Keratinocyte (primary cell): ENCODE data around the gene CEBPZOS.

ENCODE experiments used
- EZH2 ChIP-seq: IDR thresholded peaks from one replicate; pipeline ENCODE4 v1.6.1; 2012; ENCODE audit warnings: inconsistent platforms, mild to moderate bottlenecking, low read length, moderate library complexity
- TF ChIP-seq, protein P1 (sequence below), 3 experiments: IDR thresholded peaks in 1 of 3; conservative IDR thresholded peaks in 1 of 3; optimal IDR thresholded peaks in 1 of 3; 2 replicates in 2 of 3; 3 replicates in 1 of 3; pipeline versions ENCODE3 to v1.5.1; 2011; ENCODE audit warnings: low read length in 3 of 3, mild to moderate bottlenecking in 3 of 3, moderate library complexity in 2 of 3, control low read depth in 1 of 3, inconsistent platforms in 1 of 3; ENCODE audit not compliant: insufficient read depth in 2 of 3; ENCODE audit errors: extremely low read depth in 1 of 3

DNA sequence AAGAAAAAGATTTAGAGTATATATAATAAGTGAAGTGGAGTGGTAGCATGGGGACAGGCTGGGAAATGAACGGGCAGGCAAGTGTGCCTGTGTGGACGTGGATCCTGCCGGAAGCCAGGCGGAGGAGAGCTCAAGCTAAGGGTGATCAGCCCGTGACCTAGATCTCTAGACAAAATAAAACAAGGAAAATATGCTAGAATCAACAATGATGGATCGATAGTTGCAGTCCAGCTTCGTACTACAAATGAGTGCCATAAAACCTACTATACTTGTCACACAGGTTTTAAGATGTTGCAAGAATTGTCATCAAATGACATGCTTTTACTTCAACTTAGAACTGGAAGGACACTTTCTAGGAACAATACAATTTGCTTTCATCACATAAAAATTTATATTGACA lies 48.0 kb upstream of the CEBPZOS start:
- TF ChIP-seq, protein P1, sequence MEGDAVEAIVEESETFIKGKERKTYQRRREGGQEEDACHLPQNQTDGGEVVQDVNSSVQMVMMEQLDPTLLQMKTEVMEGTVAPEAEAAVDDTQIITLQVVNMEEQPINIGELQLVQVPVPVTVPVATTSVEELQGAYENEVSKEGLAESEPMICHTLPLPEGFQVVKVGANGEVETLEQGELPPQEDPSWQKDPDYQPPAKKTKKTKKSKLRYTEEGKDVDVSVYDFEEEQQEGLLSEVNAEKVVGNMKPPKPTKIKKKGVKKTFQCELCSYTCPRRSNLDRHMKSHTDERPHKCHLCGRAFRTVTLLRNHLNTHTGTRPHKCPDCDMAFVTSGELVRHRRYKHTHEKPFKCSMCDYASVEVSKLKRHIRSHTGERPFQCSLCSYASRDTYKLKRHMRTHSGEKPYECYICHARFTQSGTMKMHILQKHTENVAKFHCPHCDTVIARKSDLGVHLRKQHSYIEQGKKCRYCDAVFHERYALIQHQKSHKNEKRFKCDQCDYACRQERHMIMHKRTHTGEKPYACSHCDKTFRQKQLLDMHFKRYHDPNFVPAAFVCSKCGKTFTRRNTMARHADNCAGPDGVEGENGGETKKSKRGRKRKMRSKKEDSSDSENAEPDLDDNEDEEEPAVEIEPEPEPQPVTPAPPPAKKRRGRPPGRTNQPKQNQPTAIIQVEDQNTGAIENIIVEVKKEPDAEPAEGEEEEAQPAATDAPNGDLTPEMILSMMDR (optimal IDR thresholded peaks at IDR 0.05 in 1 of 3, IDR thresholded peaks at IDR 0.05 in 1 of 3, conservative IDR thresholded peaks at IDR 0.05 in 1 of 3; ENCODE audit: extremely low read depth in 1 of 3, insufficient read depth in 2 of 3, low read length in 3 of 3) = no peak
- no peak for TF ChIP-seq EZH2
